Testis (tissue), 3 donors: ENCODE data around the gene ENTHD1. TPM values are rescaled to one million over a fixed set of nuclear protein-coding genes. Genes with fewer than 3 reads are reported as not detected.

Experiments
- DNase-seq: peaks from one replicate; pipeline ENCODE4 v3.0.0-alpha.2; 2019
- H3K27ac ChIP-seq, 2 donors: fragments of 200-600 bp; sonication (generic); one replicate each; pipeline ENCODE4 v1.5.1; 2019
- H3K27me3 ChIP-seq: fragments of 200-600 bp; sonication (generic); one replicate; pipeline ENCODE4 v1.5.1; 2019
- H3K36me3 ChIP-seq: fragments of 200-600 bp; sonication (generic); one replicate; pipeline ENCODE4 v1.5.1; 2017; ENCODE audit warnings: low read depth; ENCODE audit errors: missing control alignments
- H3K4me1 ChIP-seq: fragments of 200-600 bp; sonication (generic); one replicate; pipeline ENCODE4 v1.5.1; 2019
- H3K4me3 ChIP-seq, 2 donors: fragments of 200-600 bp; sonication (generic); one replicate each; pipeline ENCODE4 v1.5.1; 2017 to 2019
- H3K9me3 ChIP-seq: fragments of 200-600 bp; sonication (generic); one replicate; pipeline ENCODE4 v1.5.1; 2017
- CTCF ChIP-seq, 3 experiments: fragments of 450-650 bp in 2 of 3; fragments of 200-600 bp in 1 of 3; sonication (generic) in 1 of 3; IDR thresholded peaks; one replicate each; pipeline ENCODE4 v1.5.1; 2016 to 2019; ENCODE audit warnings: antibody characterized with exemption in 3 of 3, mild to moderate bottlenecking in 2 of 3, moderate library complexity in 1 of 3
- POLR2A ChIP-seq: fragments of 450-650 bp; IDR thresholded peaks from one replicate; pipeline ENCODE4 v1.6.1; 2017; ENCODE audit warnings: antibody characterized with exemption, mild to moderate bottlenecking, moderate library complexity
- WGBS, 2 donors: methylation state at CpG; one replicate each; pipeline ENCODE4 v1.1.5; 2018; 5-methylcytosine and 5-hydroxymethylcytosine counted together
- intact Hi-C: fragments of 100-400 bp; cut with DNase I; formaldehyde crosslinking; loops from one replicate; pipeline ENCODE4 v1.15.1; 2023; ENCODE audit warnings: low total_unique reads
- polyA plus RNA-seq: library from polyadenylated mRNA; stranded (reverse); fragments of 350-450 nt; fragmentation: Illumina TruSeq; extraction: RNeasy Lipid Tissue Mini Kit (QIAGEN cat#74804); gene quantifications from one replicate; pipeline ENCODE4 v1.2.3, GENCODE V29; 2014; ENCODE audit warnings: low read depth, low replicate concordance; ENCODE audit not compliant: insufficient read depth
- total RNA-seq, 2 donors: library from RNA; depleted of rRNA; stranded (reverse); fragments of >200 nt; gene quantifications; one replicate each; pipeline ENCODE4 v1.2.3, GENCODE V29; 2016

ENTHD1 gene
- total and polyA plus RNA-seq, 3 donors from 2014 or later: 10.9 to 21.1 (median 12.0) TPM

GRCh38 chr22:39750759-39751158 is 142.8 kb downstream of the ENTHD1 start:
- DNase-seq: no peak
- H3K4me3 ChIP-seq: no peak overlapping the region
- TF ChIP-seq CTCF (IDR thresholded peaks at IDR 0.05) (no peak), POLR2A (no peak)
- no peaks in the 10 kb centered on the region for H3K4me1 ChIP-seq
- no peaks in the 10 kb centered on the region for H3K27me3 ChIP-seq
- no peaks in the 10 kb centered on the region for H3K36me3 ChIP-seq
- no peak overlapping the region for H3K27ac ChIP-seq
- H3K9me3 ChIP-seq: no peaks in the 10 kb centered on the region
- 77 to 92% methylated on average over 2 of the region's 2 CpGs for WGBS, 2 donors
- intact Hi-C loops: no loop called here

DNA sequence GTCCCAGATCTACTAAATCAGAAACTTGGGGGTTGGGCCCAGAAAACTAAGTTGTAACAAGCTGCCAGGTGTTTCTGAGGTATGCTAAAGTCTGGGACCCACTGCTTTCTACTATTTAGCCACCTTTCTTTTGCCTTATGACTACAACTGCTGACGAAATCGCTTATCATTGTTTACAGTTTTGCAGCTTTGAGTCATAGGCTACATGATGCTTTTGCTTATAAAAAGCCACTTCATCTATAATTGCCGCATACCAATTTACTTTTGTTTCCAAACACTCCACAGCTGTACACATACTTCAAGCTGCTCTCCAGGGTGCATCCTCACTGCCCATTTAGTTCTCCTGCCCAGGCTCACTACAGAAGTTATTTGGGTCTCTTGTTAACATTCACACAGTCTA is 144.7 kb downstream of the ENTHD1 start:
- Histone ChIP-seq H3K9me3 (no peaks in the 10 kb centered on the region), H3K4me1 (no peaks in the 10 kb centered on the region), H3K27ac (no peak overlapping the region), H3K4me3 (no peak overlapping the region), H3K36me3 (no peaks in the 10 kb centered on the region), H3K27me3 (no peaks in the 10 kb centered on the region)
- intact Hi-C loops: no loop called here
- TF ChIP-seq POLR2A (no peak), CTCF (IDR thresholded peaks at IDR 0.05) (no peak)
- DNase-seq: no peak
- WGBS, 2 donors: 89 to 91% methylated on average over 3 of the region's 3 CpGs

DNA sequence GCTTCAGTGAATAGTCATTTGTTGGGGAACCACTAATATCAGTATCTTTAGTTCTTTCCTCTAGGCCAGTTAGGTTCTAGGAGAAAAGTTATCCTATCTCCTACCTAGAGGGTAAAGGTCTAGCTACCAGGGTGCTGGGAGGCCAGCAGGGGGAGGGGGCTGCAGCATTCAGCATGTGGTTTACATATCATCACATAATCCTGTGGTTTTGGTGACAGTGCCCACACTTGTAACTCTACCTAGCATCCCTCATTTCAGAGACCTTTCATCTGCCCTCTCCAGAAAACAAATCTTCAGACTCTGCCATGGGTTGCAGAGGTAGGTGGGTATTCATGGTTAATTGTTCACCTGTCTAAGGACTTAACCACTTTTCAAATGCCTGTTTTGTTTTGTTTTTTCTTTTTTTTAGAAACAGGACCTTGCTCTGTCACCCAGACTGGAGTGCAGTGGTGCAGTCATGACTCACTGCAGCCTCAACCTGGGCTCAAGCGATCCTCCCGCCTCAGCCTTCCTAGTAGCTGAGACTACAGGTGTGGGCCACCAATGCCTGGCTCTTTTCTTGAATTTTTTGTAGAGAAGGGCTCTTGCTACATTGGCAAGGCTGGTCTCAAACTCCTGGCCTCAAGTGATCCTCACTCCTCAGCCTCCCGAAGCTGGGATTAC is 146.8 kb downstream of the ENTHD1 start:
- Histone ChIP-seq H3K36me3 (no peaks in the 10 kb centered on the region), H3K4me3 (no peak overlapping the region), H3K9me3 (no peaks in the 10 kb centered on the region), H3K27me3 (no peaks in the 10 kb centered on the region), H3K27ac (no peak overlapping the region), H3K4me1 (no peaks in the 10 kb centered on the region)
- intact Hi-C loops: no loop called here
- no peak for DNase-seq
- TF ChIP-seq CTCF (IDR thresholded peaks at IDR 0.05) (no peak), POLR2A (no peak)
- 93 to 97% methylated on average over 3 of the region's 3 CpGs for WGBS, 2 donors

DNA sequence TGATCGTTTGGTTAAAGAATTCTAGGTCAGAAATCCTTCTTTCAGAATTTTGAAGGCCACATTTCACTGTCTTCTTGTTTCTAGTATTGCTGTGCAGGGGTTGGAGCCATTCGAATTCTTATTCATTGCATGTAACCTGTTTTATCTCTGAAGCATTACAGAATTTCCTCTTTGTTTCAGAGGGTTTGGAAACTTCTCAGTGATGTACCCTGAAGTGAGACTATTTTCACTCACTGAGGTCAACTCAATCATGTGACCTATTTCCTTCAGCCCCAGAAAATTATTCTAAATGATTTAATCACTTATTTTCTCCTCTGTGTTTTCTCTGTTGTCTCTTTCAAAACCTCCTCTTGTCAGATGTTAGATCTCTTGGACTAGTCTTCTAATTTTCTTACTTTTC is 147.8 kb downstream of the ENTHD1 start:
- H3K4me1 ChIP-seq: no peaks in the 10 kb centered on the region
- no peak overlapping the region for H3K4me3 ChIP-seq
- DNase-seq: no peak
- WGBS, 2 donors: 39 to 54% methylated on average over 2 of the region's 2 CpGs
- no peaks in the 10 kb centered on the region for H3K9me3 ChIP-seq
- no peak for TF ChIP-seq POLR2A
- no peak for TF ChIP-seq CTCF (IDR thresholded peaks at IDR 0.05)
- H3K27me3 ChIP-seq: no peaks in the 10 kb centered on the region
- no peaks in the 10 kb centered on the region for H3K36me3 ChIP-seq
- intact Hi-C loops: no loop called here
- no peak overlapping the region for H3K27ac ChIP-seq

DNA sequence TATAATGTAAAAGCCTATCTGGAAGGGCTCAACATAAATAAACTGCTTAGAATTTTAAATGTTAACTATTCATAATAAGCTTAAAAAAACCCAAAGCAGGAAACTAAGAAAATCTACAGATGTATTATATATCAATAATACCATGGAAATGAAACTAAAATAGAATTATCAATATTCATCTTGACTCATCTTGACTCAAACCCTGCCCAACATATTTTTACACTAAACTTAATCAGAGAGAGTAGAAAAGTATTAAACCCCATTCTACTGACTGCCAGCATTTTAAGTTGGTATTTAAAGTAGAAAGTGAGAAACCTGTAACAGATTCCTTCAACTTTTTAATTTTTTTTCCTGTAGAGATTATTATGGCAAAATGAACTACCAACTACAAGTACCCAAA is 149.2 kb downstream of the ENTHD1 start:
- no peak overlapping the region for H3K4me3 ChIP-seq
- intact Hi-C loops: no loop called here
- no peaks in the 10 kb centered on the region for H3K4me1 ChIP-seq
- TF ChIP-seq POLR2A (no peak), CTCF (IDR thresholded peaks at IDR 0.05) (no peak)
- H3K36me3 ChIP-seq: no peaks in the 10 kb centered on the region
- no peaks in the 10 kb centered on the region for H3K9me3 ChIP-seq
- no peaks in the 10 kb centered on the region for H3K27me3 ChIP-seq
- H3K27ac ChIP-seq: no peak overlapping the region
- no peak for DNase-seq
